ENCODE measurements around the gene KLRD1. TPM values are rescaled to one million over a fixed set of nuclear protein-coding genes. Genes with fewer than 3 reads are reported as not detected.

The KLRD1 gene
- total RNA-seq, 2 donors from 2014 or later = 0.32 to 0.40 TPM

- Histone ChIP-seq H3K4me3 (no peak overlapping the region), H3K27ac (no peak overlapping the region), H3K9me3 (no peaks in the 10 kb centered on the region), H3K4me1 (replicated peaks) (no peaks in the 10 kb centered on the region), H3K36me3 (no peaks in the 10 kb centered on the region), H3K27me3 (replicated peaks; ENCODE audit: insufficient read depth) (no peaks in the 10 kb centered on the region)
- WGBS = 99% methylated on average over 4 of the region's 4 CpGs
- TF ChIP-seq POLR2A (IDR thresholded peaks at IDR 0.05) = no peak
- no peak for TF ChIP-seq POLR2AphosphoS5 (IDR thresholded peaks at IDR 0.05)
- TF ChIP-seq, protein P1, sequence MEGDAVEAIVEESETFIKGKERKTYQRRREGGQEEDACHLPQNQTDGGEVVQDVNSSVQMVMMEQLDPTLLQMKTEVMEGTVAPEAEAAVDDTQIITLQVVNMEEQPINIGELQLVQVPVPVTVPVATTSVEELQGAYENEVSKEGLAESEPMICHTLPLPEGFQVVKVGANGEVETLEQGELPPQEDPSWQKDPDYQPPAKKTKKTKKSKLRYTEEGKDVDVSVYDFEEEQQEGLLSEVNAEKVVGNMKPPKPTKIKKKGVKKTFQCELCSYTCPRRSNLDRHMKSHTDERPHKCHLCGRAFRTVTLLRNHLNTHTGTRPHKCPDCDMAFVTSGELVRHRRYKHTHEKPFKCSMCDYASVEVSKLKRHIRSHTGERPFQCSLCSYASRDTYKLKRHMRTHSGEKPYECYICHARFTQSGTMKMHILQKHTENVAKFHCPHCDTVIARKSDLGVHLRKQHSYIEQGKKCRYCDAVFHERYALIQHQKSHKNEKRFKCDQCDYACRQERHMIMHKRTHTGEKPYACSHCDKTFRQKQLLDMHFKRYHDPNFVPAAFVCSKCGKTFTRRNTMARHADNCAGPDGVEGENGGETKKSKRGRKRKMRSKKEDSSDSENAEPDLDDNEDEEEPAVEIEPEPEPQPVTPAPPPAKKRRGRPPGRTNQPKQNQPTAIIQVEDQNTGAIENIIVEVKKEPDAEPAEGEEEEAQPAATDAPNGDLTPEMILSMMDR (IDR thresholded peaks at IDR 0.05) = no peak
- intact Hi-C loops (cut with DNase I) = no loop called here
- DNase-seq (ENCODE audit: low spot score) = no peak
Observed at GRCh38 chr12:10293151-10293550, 14.5 kb upstream of the KLRD1 start.

- Histone ChIP-seq H3K27ac (no peak overlapping the region), H3K4me1 (replicated peaks) (no peaks in the 10 kb centered on the region), H3K4me3 (no peak overlapping the region), H3K36me3 (no peaks in the 10 kb centered on the region), H3K27me3 (replicated peaks; ENCODE audit: insufficient read depth) (no peaks in the 10 kb centered on the region), H3K9me3 (no peaks in the 10 kb centered on the region)
- intact Hi-C loops (cut with DNase I) = no loop called here
- TF ChIP-seq POLR2A (IDR thresholded peaks at IDR 0.05) (no peak), POLR2AphosphoS5 (IDR thresholded peaks at IDR 0.05) (no peak)
- TF ChIP-seq, protein P1 (IDR thresholded peaks at IDR 0.05) = no peak
- DNase-seq (ENCODE audit: low spot score) = no peak
- 77% methylated on average over 3 of the region's 3 CpGs for WGBS
Observed at GRCh38 chr12:10293570-10294227, 14.0 kb upstream of the KLRD1 start.

- Histone ChIP-seq H3K27me3 (replicated peaks; ENCODE audit: insufficient read depth) (no peaks in the 10 kb centered on the region), H3K4me3 (no peak overlapping the region), H3K36me3 (no peaks in the 10 kb centered on the region), H3K9me3 (no peaks in the 10 kb centered on the region), H3K4me1 (replicated peaks) (no peaks in the 10 kb centered on the region), H3K27ac (no peak overlapping the region)
- intact Hi-C loops (cut with DNase I) = no loop called here
- DNase-seq (ENCODE audit: low spot score) = no peak
- 25% methylated on average over 1 of the region's 1 CpG for WGBS
- TF ChIP-seq POLR2A (IDR thresholded peaks at IDR 0.05) = no peak
- TF ChIP-seq, protein P1 (IDR thresholded peaks at IDR 0.05) = no peak
- TF ChIP-seq POLR2AphosphoS5 (IDR thresholded peaks at IDR 0.05) = no peak
Observed at GRCh38 chr12:10301103-10301502, 6.6 kb upstream of the KLRD1 start.

- DNase-seq (ENCODE audit: low spot score) = no peak
- WGBS = 91% methylated on average over 3 of the region's 3 CpGs
- no peak overlapping the region for H3K4me3 ChIP-seq
- no peaks in the 10 kb centered on the region for H3K27me3 ChIP-seq (replicated peaks; ENCODE audit: insufficient read depth)
- no peaks in the 10 kb centered on the region for H3K9me3 ChIP-seq
- intact Hi-C loops (cut with DNase I) = no loop called here
- TF ChIP-seq, protein P1 (IDR thresholded peaks at IDR 0.05) = no peak
- no peak for TF ChIP-seq POLR2A (IDR thresholded peaks at IDR 0.05)
- H3K4me1 ChIP-seq (replicated peaks) = no peaks in the 10 kb centered on the region
- H3K27ac ChIP-seq = no peak overlapping the region
- no peaks in the 10 kb centered on the region for H3K36me3 ChIP-seq
Observed at GRCh38 chr12:10304161-10304574, 3.5 kb upstream of the KLRD1 start.

DNA sequence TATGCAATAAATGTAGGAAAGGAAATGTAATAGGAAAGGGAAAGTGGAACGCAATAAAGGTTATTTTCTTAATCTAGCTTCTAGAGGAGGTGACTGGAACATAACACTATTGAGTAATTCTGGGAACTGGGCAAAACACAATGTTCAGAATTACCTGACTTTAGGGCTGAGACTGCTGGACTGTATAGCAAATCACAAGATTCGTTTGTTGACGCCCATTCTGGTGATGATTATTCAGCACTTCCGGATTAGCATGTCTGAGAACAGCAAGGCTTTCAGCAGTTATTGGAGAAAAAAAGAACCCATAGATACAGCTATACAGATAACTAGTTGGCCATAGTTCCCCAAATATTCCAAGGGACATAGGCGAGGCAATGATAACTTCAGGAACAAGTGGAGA lies 2.3 kb upstream of the KLRD1 start:
- TF ChIP-seq POLR2A (IDR thresholded peaks at IDR 0.05) = no peak
- no peak for TF ChIP-seq POLR2AphosphoS5 (IDR thresholded peaks at IDR 0.05)
- TF ChIP-seq, protein P1 (IDR thresholded peaks at IDR 0.05) = no peak
- Histone ChIP-seq H3K36me3 (no peaks in the 10 kb centered on the region), H3K4me3 (no peak overlapping the region), H3K4me1 (replicated peaks) (no peaks in the 10 kb centered on the region), H3K27ac (no peak overlapping the region), H3K27me3 (replicated peaks; ENCODE audit: insufficient read depth) (no peaks in the 10 kb centered on the region), H3K9me3 (no peaks in the 10 kb centered on the region)
- WGBS = 97% methylated on average over 5 of the region's 5 CpGs
- DNase-seq (ENCODE audit: low spot score) = no peak
- intact Hi-C loops (cut with DNase I) = no loop called here

Measured in prostate gland (tissue), 2 donors.